A673 (cell line): Measurements from ENCODE around the gene EPHA8. TPM values are rescaled to one million over a fixed set of nuclear protein-coding genes. Genes with fewer than 3 reads are reported as not detected.

Experiments
- BruUV-seq: library from RNA; stranded (reverse); fragments of 400-500 nt; replicated peaks from 2 replicates; lab custom pipeline; 2021; lab: Mats Ljungman, UMichigan
- CTCF ChIA-PET: fragments of 300-600 bp; sonication (Branson Sonifier 250); formaldehyde crosslinking; loops from one replicate; lab custom pipeline; 2022; ENCODE audit warnings: antibody characterized with exemption; lab: Charles Lee
- POLR2A ChIA-PET: fragments of 300-600 bp; sonication (Branson Sonifier 250); formaldehyde crosslinking; loops from one replicate; lab custom pipeline; 2022; ENCODE audit warnings: antibody characterized with exemption; ENCODE audit not compliant: low non-redundant PET; lab: Charles Lee
- DNase-seq: peaks from one replicate; pipeline ENCODE4 v3.0.0-alpha.2; 2015; ENCODE audit warnings: low spot score
- H3K27ac ChIP-seq: fragments of 200-600 bp; sonication (generic); 2 replicates; pipeline ENCODE4 v1.5.1; 2016; ENCODE audit warnings: mixed run types, low read depth, mild to moderate bottlenecking, mixed read lengths, antibody characterized with exemption, low read length; ENCODE audit not compliant: poor library complexity, severe bottlenecking
- H3K27me3 ChIP-seq: fragments of 200-600 bp; sonication (generic); replicated peaks from 2 replicates; pipeline ENCODE4 v1.6.1; 2017; ENCODE audit warnings: mixed run types, low read depth, mild to moderate bottlenecking, mixed read lengths, antibody characterized with exemption, low read length; ENCODE audit not compliant: insufficient read depth, poor library complexity
- H3K36me3 ChIP-seq: fragments of 200-600 bp; sonication (generic); 2 replicates; pipeline ENCODE4 v1.6.1; 2016; ENCODE audit warnings: mixed run types, mild to moderate bottlenecking, mixed read lengths, antibody characterized with exemption, low read length; ENCODE audit not compliant: insufficient read depth, poor library complexity, severe bottlenecking
- H3K4me1 ChIP-seq: fragments of 200-600 bp; sonication (generic); 2 replicates; pipeline ENCODE4 v1.6.1; 2017; ENCODE audit warnings: mixed run types, mild to moderate bottlenecking, mixed read lengths, antibody characterized with exemption, low read length; ENCODE audit not compliant: insufficient read depth, poor library complexity, severe bottlenecking
- H3K4me3 ChIP-seq: fragments of 200-600 bp; sonication (generic); 2 replicates; pipeline ENCODE4 v1.5.1; 2016; ENCODE audit warnings: low read depth, mixed run types, mild to moderate bottlenecking, mixed read lengths, low read length; ENCODE audit not compliant: poor library complexity, severe bottlenecking
- H3K9me3 ChIP-seq: fragments of 200-600 bp; sonication (generic); 2 replicates; pipeline ENCODE4 v1.6.1; 2016; ENCODE audit warnings: mixed run types, low read depth, mild to moderate bottlenecking, mixed read lengths, antibody characterized with exemption, low read length; ENCODE audit not compliant: poor library complexity, severe bottlenecking
- EZH2 ChIP-seq: fragments of 200-600 bp; sonication (generic); IDR thresholded peaks from 2 replicates; pipeline ENCODE4 v1.6.1; 2017; ENCODE audit warnings: borderline replicate concordance, low read depth, mild to moderate bottlenecking, mixed read lengths, antibody characterized with exemption, low read length; ENCODE audit not compliant: poor library complexity, severe bottlenecking
- intact Hi-C: fragments of 100-400 bp; cut with micrococcal nuclease; formaldehyde crosslinking; loops from one replicate; pipeline ENCODE4 v1.10.0; 2022; ENCODE audit not compliant: unreplicated experiment
- total RNA-seq: library from RNA; stranded (reverse); gene quantifications from 2 replicates; pipeline ENCODE4 v1.2.3, GENCODE V29; 2021
- TF ChIP-seq, protein P1 (sequence below): fragments of 300-800, 200-600 bp; sonication (generic); conservative IDR thresholded peaks from 2 replicates; pipeline ENCODE4 v1.5.1; 2017; ENCODE audit warnings: low read depth, mild to moderate bottlenecking, antibody characterized with exemption, low read length, moderate library complexity, mixed read lengths

The EPHA8 gene
- total RNA-seq, 1 experiment from 2014 or later: not detected

DNA sequence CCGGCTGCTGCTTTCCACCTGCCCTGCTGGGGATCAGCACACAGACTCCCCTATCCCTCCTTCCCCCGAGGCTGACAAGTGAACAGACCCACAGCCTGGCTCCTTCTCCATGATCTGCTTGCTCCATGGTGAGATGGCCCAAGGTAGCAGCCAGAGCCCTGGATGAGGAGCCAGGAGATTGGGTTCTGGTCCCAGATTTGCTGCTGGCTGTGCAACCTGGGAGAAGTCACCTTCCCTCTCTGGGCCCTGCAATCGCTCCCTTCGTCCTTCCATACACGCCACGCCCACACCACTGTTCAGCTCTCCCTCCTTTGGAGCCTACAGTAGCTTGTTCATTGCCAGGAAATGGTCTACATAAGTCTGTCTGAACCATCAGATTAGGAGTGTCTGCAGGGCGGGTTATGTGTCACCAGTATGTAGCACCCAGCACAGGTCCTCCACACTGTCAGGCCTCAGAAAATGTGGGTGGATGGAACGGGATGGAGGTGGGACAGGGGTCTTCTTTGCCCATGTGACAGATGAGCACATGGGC is 9.2 kb upstream of the EPHA8 start:
- Histone ChIP-seq H3K27ac (no peak overlapping the region), H3K9me3 (no peaks in the 10 kb centered on the region), H3K4me1 (no peaks in the 10 kb centered on the region), H3K36me3 (no peaks in the 10 kb centered on the region), H3K27me3 (peaks cover 36% of the 10 kb centered on the region), H3K4me3 (no peak overlapping the region)
- ChIA-PET CTCF (no interaction called here), POLR2A (no interaction called here)
- intact Hi-C loops: no loop called here
- no TSS peak for BruUV-seq
- DNase-seq: no peak
- TF ChIP-seq, protein P1, sequence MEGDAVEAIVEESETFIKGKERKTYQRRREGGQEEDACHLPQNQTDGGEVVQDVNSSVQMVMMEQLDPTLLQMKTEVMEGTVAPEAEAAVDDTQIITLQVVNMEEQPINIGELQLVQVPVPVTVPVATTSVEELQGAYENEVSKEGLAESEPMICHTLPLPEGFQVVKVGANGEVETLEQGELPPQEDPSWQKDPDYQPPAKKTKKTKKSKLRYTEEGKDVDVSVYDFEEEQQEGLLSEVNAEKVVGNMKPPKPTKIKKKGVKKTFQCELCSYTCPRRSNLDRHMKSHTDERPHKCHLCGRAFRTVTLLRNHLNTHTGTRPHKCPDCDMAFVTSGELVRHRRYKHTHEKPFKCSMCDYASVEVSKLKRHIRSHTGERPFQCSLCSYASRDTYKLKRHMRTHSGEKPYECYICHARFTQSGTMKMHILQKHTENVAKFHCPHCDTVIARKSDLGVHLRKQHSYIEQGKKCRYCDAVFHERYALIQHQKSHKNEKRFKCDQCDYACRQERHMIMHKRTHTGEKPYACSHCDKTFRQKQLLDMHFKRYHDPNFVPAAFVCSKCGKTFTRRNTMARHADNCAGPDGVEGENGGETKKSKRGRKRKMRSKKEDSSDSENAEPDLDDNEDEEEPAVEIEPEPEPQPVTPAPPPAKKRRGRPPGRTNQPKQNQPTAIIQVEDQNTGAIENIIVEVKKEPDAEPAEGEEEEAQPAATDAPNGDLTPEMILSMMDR: no peak
- no peak for TF ChIP-seq EZH2

DNA sequence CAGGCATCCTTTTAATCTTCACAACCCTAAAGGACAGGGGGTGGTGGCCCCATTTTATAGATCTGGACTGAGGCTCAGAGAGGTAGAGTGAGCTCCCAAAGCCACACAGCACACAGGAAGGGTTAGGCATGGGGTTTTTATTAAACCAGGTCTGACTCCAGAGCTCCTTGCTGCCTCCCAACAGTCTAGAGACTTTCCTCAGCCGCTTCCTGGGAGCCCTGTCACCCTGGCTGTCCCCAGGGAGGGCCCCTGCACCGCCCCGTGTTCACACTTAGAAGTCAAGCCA is 8.0 kb upstream of the EPHA8 start:
- H3K9me3 ChIP-seq: no peaks in the 10 kb centered on the region
- TF ChIP-seq, protein P1: no peak
- TF ChIP-seq EZH2: no peak
- no peaks in the 10 kb centered on the region for H3K4me1 ChIP-seq
- ChIA-PET CTCF (no interaction called here), POLR2A (interaction anchor here (0.5 kb wide), 1 partner anchor 33 kb away, joined by 4 read pairs; no protein-coding TSS in a partner anchor)
- DNase-seq: no peak
- H3K4me3 ChIP-seq: no peak overlapping the region
- no peaks in the 10 kb centered on the region for H3K36me3 ChIP-seq
- no peak overlapping the region for H3K27ac ChIP-seq
- intact Hi-C loops: no loop called here
- peaks cover 48% of the 10 kb centered on the region for H3K27me3 ChIP-seq
- no TSS peak for BruUV-seq

DNA sequence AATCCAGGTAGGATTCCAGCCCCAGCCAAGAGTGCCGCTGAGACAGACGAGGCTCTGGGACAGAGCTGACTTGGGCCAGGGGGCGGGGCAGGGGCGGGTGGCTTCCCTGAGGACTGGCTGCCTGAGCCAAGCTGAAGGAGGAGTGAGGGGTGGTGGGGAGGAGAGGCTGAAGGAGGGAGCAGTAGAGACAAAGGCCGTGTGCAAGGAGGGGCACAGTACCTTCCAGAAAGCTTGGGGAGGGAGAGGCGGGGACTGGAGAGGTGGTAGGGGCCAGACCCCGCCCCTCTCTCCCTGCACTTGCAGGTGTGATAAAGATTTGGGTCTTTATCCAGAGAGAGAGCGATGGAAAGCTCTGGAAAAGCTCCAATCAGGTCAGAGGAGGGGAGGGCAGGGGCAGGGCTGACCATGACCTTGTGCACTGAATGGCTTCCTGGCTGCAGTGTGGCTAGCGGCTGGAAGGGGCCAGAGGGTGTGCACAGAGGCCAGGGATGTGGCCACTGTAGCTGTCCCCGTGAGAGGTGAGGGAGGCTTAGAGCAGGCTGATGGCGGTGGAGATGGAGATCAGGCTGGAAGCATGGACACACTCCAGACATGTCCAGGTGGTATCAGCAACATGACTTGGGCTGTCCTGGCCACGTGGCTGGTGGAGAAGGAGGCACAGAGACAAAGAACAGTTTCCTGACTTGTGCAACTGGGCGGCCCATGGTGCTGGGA is 6.7 kb upstream of the EPHA8 start:
- no peak overlapping the region for H3K4me3 ChIP-seq
- H3K27me3 ChIP-seq: peaks cover 58% of the 10 kb centered on the region
- no TSS peak for BruUV-seq
- POLR2A ChIA-PET: no interaction called here
- intact Hi-C loops: no loop called here
- CTCF ChIA-PET: no interaction called here
- no peaks in the 10 kb centered on the region for H3K4me1 ChIP-seq
- DNase-seq: no peak
- TF ChIP-seq, protein P1: no peak
- no peak for TF ChIP-seq EZH2
- no peaks in the 10 kb centered on the region for H3K9me3 ChIP-seq
- H3K36me3 ChIP-seq: no peaks in the 10 kb centered on the region
- H3K27ac ChIP-seq: no peak overlapping the region
